HG02840 (cell line): Measurements from ENCODE around the gene EXD3.
A peak's percentile ranks its signal among the peaks of the same experiment; 100 is the strongest.
"Not testable (repeated sequence)": the region's sequence is repeated elsewhere in the genome, so short reads cannot be mapped to it uniquely, and the experiment has no call there.

Experiments used
- ATAC-seq: cut with Tn5 transposase; IDR thresholded peaks from one replicate; pipeline ENCODE4 v1.9.1; 2021; ENCODE audit warnings: mild to moderate bottlenecking, moderate library complexity, moderate number of reproducible peaks; ENCODE audit not compliant: unreplicated experiment, low FRiP score

EXD3 gene

GRCh38 chr9:137459601-137460362 is 36.8 kb upstream of the EXD3 start:
- ATAC-seq = no peak

GRCh38 chr9:137459152-137459600 is 36.2 kb upstream of the EXD3 start, which contains the start of gene NSMF:
NSMF (minus strand) TSS chr9:137459334; CDS start chr9:137459102, 232 bp downstream.
- ATAC-seq = peak; percentile 52

DNA sequence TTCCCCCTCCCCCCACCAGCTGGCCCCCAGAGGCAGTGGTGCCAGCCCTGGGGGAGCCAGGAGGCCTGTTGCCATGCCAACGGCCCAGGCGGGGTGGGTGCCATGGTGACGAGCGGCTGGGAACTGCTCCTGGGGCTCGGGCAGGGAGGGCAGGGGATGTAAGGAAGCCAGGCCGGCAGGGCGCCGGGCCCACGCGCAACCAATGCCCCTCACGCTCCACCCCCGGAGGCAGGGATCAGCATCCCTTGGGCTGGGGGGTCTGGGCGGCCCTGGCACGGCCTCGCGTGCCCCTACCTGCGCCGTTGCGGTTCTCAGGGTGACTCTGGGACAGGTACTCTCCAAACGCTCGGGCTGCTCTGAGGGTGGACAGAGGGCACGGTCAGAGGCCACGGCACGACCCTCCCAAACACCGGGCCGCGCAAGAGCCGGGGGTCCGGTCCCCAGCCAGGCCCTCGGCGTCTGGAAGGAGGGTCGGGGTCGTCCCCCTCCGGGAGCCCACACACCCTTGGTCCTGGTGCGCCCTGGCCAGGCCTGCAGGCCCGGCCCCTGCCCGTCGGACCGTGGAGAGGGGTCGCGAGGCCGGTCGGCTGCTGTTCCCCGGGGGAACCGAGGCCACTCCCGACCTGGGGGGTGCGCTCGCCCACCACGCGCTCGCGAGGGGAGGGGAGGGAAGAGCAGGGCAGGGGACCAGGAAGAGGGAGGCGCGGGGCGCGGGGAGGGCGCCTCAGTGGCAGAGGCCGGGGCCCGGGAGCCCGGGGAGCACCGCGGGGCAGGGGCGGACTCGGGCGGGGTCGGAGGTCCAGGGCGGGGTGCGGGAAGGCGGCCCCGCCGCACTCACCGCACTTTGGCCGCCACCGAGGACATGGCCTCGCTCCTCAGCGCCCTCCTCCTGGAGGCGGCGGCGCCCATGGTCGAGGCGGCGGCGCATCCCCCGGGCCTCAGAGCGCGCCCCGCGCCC is 35.5 kb upstream of the EXD3 start:
- ATAC-seq = peak; percentile 6

DNA sequence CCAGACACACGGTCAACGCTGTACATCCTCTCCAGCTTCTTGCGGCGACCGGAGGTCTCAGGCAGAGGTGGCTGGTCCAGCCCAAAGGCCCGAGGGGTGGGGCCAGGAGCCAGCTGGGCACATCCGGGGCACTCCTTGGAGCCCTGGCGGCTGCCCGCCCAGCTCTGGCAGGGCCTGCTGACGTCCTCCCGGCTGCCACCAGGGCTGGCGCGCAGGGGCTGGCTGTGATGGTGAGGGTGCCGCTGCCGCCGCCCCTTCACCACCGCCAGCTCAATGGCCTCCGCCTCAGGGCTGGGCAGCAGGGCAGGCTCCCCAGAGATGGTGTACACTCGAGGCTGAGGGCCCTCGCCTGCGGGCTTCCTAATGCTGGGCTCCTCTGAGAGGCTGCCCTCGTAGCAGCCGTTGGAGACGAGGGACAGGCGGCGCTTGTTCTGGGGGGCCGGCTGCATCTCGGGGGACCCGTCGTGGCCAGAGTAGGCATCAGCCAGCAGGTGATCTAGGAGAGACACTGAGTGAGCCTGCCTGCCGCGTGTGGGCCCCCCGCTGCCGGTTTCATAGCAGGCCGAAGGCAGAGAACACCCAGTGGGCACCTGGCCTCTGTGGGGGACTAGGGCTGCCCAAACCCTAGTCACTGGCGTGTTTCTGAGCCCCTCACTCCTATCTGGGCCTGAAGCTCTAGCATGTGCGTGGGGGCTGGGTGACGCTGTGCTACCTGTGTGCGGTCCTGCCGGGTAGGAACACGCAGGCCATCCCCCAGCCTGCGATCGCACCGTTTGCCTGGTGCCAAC is 34.6 kb upstream of the EXD3 start:
- no peak for ATAC-seq

- no peak for ATAC-seq
Observed at GRCh38 chr9:137456864-137457405, 34.0 kb upstream of the EXD3 start.

DNA sequence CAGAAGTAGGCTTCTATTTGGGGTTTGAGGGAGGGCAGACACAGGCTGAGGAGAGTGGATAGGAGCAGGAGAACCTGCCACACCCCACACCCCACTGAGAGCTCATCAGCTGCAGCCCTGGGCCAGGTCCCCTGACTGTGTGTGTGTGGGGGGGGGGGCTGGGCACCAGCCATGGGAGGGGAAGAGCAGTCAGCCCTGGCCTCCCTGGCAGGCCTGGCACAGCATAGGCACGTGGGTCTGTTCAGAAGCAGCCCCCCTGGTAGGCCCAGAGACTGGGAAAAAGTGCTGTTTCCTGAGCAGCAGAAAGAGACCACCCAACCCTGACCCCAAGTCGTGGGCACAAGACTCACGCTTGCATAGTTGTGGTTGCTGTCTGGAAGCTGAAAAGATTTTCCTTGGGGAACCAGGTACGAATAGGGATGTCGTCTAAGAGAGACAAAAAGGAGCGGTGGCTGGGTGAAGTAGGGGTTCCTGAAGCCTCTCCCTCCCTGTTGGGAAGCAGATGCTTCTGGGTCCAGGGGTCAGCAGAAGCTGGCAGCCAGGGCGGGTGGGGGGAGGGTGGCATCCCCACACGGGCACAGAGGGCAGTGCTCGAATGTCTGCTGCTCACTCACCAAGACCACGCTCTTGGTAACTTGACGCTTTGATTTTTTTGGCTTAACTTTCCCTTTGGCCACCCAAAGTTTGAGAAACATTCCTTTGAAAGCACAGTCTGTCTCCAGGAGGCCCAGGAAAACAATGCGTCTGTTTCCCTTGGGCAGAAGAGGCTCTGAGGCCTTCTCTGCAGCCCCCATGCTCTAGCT is 33.3 kb upstream of the EXD3 start:
- ATAC-seq = no peak

GRCh38 chr9:137455359-137455991 is 32.5 kb upstream of the EXD3 start:
- no peak for ATAC-seq

DNA sequence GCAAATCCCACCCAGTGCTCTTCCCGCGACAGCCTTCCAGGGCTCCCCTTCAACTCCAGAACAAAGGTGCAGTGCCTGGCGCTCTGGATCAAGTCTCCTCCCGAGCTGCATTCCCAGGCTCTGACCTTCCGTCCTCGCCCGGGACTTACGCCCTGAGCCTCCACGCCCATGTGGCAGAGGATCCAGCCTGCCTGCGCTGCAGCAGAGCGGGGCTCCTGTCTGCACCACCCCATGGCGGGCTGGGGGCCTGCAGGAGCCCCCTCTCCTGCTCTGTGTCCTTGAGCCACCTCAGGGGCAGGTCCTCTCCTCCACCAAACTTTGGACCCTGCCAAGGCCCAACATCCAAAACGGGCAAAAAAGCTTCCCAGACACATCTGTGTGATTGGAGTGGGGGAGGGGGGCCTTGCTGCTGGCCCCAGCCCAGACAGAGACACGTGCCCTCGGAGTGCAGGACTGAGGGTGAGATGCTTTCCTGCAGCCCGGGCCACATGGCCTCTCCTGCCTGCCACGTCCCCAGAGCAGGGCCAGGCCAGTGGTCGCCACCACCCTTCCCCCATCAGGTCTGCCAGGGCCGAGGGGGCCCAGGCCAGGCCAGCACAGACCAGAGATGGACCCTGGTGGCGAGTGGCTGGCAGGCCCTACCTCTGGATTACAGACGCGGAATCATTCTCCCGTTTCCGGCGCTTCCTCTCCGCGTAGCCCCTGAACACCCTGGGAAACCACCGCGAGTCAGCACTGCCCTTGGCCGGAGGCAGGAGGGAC is 31.8 kb upstream of the EXD3 start:
- no peak for ATAC-seq

GRCh38 chr9:137454145-137454596 is 31.2 kb upstream of the EXD3 start:
- ATAC-seq = no peak

- ATAC-seq = no peak
Observed at GRCh38 chr9:137453643-137454081, 30.7 kb upstream of the EXD3 start.

DNA sequence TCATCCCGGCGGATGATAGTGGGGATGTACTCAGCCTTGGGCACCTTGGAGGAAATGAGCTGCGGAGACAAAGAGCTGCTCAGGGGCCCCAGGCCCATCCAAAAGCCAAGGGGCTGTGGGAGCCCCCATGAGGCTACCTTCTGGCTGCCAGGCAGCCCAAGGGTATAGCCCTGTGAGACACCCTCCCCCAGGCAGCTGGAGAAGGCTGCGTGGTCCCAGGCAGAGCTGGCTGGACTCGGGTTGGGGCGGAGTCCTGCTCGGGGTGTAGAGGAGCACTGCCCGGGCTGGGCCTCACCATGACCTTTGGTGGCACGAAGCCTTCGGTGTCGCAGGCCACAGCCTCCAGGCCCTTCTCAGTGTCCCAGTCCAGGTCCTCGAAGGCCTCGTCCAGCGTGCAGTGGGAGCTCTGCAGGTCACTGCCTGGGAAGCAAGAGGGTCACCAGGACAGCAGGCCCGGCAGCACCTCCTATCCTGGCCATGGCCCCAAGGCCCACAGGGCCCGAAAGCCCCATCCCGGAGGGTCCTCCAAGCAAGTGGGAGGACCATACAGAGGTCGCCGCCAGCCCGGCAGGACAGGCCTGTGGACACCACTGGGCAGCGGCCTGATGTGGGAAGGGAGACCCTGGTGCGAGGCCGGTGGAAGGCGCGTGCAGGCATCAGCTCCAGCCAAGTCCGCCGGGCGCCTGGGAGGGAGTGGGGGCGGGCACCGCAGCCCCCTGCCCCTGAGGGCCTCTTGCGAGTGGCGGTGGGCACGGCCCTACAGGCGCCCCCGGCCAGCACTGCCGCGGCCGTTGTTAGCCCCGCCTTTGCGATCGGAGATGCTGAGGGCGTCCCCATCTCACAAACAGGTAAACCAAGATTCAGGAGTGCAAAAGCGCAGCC is 30.0 kb upstream of the EXD3 start:
- no peak for ATAC-seq

DNA sequence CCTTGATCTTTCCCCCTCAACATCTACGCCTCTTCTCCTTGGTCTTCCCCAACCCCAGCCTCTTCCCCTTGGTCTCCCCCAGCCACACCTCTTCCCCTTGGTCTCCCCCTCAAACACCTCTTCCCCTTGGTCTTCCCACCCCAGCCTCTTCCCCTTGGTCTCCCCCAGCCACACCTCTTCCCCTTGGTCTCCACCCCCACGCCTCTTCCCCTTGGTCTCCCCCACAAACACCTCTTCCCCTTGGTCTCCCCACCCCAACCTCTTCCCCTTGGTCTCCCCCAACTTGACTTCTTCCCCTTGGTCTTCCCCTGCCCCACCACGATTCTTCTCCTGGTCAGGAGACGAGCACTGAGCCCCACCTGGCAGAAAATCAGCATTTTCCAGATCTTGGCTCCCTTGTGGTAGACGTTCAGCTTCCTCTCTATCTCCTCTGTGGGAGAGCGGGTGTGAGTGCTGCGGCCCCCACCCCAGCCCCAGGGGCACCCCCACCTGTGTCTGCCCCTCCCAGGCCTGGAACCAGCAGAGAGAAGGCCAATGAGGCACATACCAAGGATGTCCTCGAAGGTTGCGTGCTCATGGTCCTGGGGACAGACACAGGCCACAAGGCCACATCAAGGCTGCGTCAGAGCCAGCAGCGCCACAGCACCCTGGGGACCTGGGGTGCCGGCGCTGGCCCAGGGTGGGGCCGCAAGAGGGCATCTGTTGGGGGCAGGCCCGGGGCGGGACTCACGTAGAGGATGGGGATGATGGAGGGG is 29.2 kb upstream of the EXD3 start:
- ATAC-seq = no peak

DNA sequence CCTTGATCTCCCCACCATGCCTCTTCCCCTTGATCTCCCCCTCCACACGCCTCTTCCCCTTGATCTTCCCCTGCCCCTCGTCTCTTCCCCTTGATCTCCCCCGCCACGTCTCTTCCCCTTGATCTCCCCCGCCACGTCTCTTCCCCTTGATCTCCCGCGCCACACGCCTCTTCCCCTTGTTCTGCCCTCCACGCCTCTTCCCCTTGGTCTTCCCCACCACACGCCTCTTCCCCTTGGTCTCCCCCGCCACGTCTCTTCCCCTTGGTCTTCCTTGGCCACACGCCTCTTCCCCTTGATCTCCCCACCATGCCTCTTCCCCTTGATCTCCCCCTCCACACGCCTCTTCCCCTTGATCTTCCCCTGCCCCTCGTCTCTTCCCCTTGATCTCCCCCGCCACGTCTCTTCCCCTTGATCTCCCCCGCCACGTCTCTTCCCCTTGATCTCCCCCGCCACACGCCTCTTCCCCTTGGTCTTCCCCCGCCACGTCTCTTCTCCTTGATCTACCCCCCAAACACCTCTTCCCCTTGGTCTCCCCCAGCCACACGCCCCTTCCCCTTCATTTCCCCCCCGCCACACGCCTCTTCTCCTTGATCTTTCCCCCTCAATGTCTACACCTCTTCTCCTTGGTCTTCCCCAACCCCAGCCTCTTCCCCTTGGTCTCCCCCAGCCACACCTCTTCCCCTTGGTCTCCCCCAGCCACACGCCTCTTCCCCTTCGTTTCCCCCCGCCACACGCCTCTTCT is 28.5 kb upstream of the EXD3 start:
- not testable (repeated sequence) for ATAC-seq

DNA sequence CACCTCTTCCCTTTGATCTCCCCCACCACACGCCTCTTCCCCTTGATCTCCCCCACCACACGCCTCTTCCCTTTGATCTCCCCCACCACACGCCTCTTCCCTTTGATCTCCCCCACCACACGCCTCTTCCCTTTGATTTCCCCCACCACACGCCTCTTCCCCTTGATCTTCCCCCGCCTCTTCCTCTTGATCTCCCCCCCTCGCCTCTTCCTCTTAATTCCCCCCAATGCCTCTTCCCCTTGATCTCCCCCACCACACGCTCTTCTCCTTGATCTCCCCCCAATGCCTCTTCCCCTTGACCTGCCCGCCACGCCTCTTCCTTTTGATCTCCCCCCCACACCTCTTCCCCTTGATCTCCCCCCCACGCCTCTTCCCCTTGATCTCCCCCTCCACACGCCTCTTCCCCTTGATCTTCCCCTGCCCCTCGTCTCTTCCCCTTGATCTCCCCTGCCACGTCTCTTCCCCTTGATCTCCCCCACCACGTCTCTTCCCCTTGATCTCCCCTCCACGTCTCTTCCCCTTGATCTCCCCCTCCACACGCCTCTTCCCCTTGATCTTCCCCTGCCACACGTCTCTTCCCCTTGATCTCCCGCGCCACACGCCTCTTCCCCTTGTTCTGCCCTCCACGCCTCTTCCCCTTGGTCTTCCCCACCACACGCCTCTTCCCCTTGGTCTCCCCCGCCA is 27.7 kb upstream of the EXD3 start:
- not testable (repeated sequence) for ATAC-seq

- no peak for ATAC-seq
Observed at GRCh38 chr9:137449931-137450538, 27.1 kb upstream of the EXD3 start.
